WTC11 (cell line): Measurements from ENCODE around the gene NEDD9. TPM values are rescaled to one million over a fixed set of nuclear protein-coding genes. Genes with fewer than 3 reads are reported as not detected.

Experiments
- ATAC-seq: fragments of 200-7000 bp; cut with Tn5 transposase; 2 replicates; pipeline ENCODE4 v1.10.0; 2021; ENCODE audit warnings: mild to moderate bottlenecking, moderate library complexity
- CTCF ChIA-PET: fragments of 300-600 bp; sonication (Branson Sonifier 250); formaldehyde crosslinking; loops from one replicate; lab custom pipeline; 2021; ENCODE audit warnings: antibody characterized with exemption; lab: Charles Lee
- POLR2A ChIA-PET: fragments of 350-600 bp; sonication (Branson Sonifier 250); formaldehyde crosslinking; loops from one replicate; lab custom pipeline; 2021; ENCODE audit warnings: antibody characterized with exemption; lab: Charles Lee
- DNase-seq: peaks from one replicate; pipeline ENCODE4 v3.0.0; 2021; ENCODE audit warnings: low spot score
- H3K27ac Mint-ChIP-seq: 2 replicates; pipeline ENCODE4 v1.8.0; 2021; ENCODE audit warnings: mixed read lengths
- H3K27me3 Mint-ChIP-seq: 2 replicates; pipeline ENCODE4 v1.8.0; 2021; ENCODE audit warnings: low read depth, mild to moderate bottlenecking, moderate library complexity, mixed read lengths
- H3K36me3 Mint-ChIP-seq: 2 replicates; pipeline ENCODE4 v1.8.0; 2021; ENCODE audit warnings: mixed read lengths
- H3K4me1 Mint-ChIP-seq: 2 replicates; pipeline ENCODE4 v1.8.0; 2022; ENCODE audit warnings: mixed read lengths
- H3K4me3 Mint-ChIP-seq: 2 replicates; pipeline ENCODE4 v1.8.0; 2021; ENCODE audit warnings: mild to moderate bottlenecking, moderate library complexity, mixed read lengths
- H3K9me3 Mint-ChIP-seq: 2 replicates; pipeline ENCODE4 v1.8.0; 2021; ENCODE audit warnings: mixed read lengths
- AR ChIP-seq: fragments of 250-450 bp; sonication (Bioruptor Pico); IDR thresholded peaks from 2 replicates; pipeline ENCODE4 v1.9.0; 2021; ENCODE audit warnings: mild to moderate bottlenecking
- ATF6 ChIP-seq: sonication (generic); formaldehyde crosslinking; IDR thresholded peaks from 2 replicates; pipeline ENCODE4 v1.8.1; 2023; ENCODE audit warnings: mild to moderate bottlenecking, missing genetic modification reagents
- CREM ChIP-seq: sonication (generic); formaldehyde crosslinking; IDR thresholded peaks from 2 replicates; pipeline ENCODE4 v1.8.1; 2022; ENCODE audit warnings: mild to moderate bottlenecking, missing genetic modification reagents, moderate library complexity
- ELF4 ChIP-seq: sonication (generic); formaldehyde crosslinking; IDR thresholded peaks from 2 replicates; pipeline ENCODE4 v1.8.1; 2022; ENCODE audit warnings: low read depth, mild to moderate bottlenecking, moderate library complexity, missing genetic modification reagents
- ERG ChIP-seq: fragments of 250-450 bp; sonication (Bioruptor Pico); IDR thresholded peaks from 2 replicates; pipeline ENCODE4 v1.8.0; 2021; ENCODE audit warnings: mild to moderate bottlenecking
- HMGA2 ChIP-seq: fragments of 250-450 bp; sonication (Bioruptor Pico); IDR thresholded peaks from 2 replicates; pipeline ENCODE4 v1.4.0; 2021; ENCODE audit warnings: mild to moderate bottlenecking, moderate library complexity
- JUN ChIP-seq: sonication (generic); formaldehyde crosslinking; IDR thresholded peaks from 2 replicates; pipeline ENCODE4 v1.8.0; 2023; ENCODE audit warnings: mild to moderate bottlenecking, missing genetic modification reagents
- NFE2L1 ChIP-seq: sonication (generic); formaldehyde crosslinking; IDR thresholded peaks from 2 replicates; pipeline ENCODE4 v1.8.1; 2023; ENCODE audit warnings: missing genetic modification reagents
- ZNF219 ChIP-seq: sonication (generic); formaldehyde crosslinking; IDR thresholded peaks from 2 replicates; pipeline ENCODE4 v1.8.0; 2023; ENCODE audit warnings: missing genetic modification reagents, mild to moderate bottlenecking, borderline replicate concordance
- ZNF423 ChIP-seq: fragments of 250-450 bp; sonication (Bioruptor Pico); IDR thresholded peaks from 2 replicates; pipeline ENCODE4 v2.1.2; 2022; ENCODE audit warnings: mild to moderate bottlenecking, moderate library complexity
- ZNF512 ChIP-seq: sonication (generic); formaldehyde crosslinking; IDR thresholded peaks from 2 replicates; pipeline ENCODE4 v1.8.1; 2022; ENCODE audit warnings: missing genetic modification reagents, borderline replicate concordance
- ZNF532 ChIP-seq: fragments of 250-450 bp; sonication (Bioruptor Pico); IDR thresholded peaks from 2 replicates; pipeline ENCODE4 v1.9.0; 2021; ENCODE audit warnings: mild to moderate bottlenecking, borderline replicate concordance
- total RNA-seq: library from RNA; stranded (reverse); gene quantifications from 3 replicates; pipeline ENCODE4 v1.2.3, GENCODE V29; 2021

Gene NEDD9
- total RNA-seq, 1 experiment from 2014 or later, result 9.8 TPM

- POLR2A ChIA-PET, result no interaction called here
- CTCF ChIA-PET, result interaction anchor here (2.7 kb wide), 1 partner anchor 8 kb away, joined by 13 read pairs; no protein-coding TSS in a partner anchor
These were observed 17.6 kb upstream of the NEDD9 start for GRCh38 chr6:11250108-11250507.

More at GRCh38 chr6:11250108-11250507, 17.6 kb upstream of the NEDD9 start:
- TF ChIP-seq CREM (CRISPR knock-in tag), result no peak
- TF ChIP-seq ERG (CRISPR knock-in tag), result no peak
- TF ChIP-seq NFE2L1 (CRISPR knock-in tag), result no peak
- no peak for TF ChIP-seq AR
- TF ChIP-seq ZNF219, result no peak
- no peak for TF ChIP-seq JUN (CRISPR knock-in tag)
- TF ChIP-seq ATF6 (CRISPR knock-in tag), result no peak
- no peak for TF ChIP-seq ZNF512 (CRISPR knock-in tag)
- TF ChIP-seq ZNF532, result no peak
- TF ChIP-seq ZNF423 (CRISPR knock-in tag), result no peak
- TF ChIP-seq ELF4 (CRISPR knock-in tag), result no peak
- no peak for TF ChIP-seq HMGA2 (CRISPR knock-in tag)
- H3K4me3 Mint-ChIP-seq, result no peak overlapping the region
- no peak for ATAC-seq
- DNase-seq, result no peak
- peaks cover 9% of the 10 kb centered on the region for H3K4me1 Mint-ChIP-seq
- H3K27ac Mint-ChIP-seq, result no peak overlapping the region
- peaks cover 10% of the 10 kb centered on the region for H3K36me3 Mint-ChIP-seq
- no peaks in the 10 kb centered on the region for H3K27me3 Mint-ChIP-seq
- H3K9me3 Mint-ChIP-seq, result peaks cover 13% of the 10 kb centered on the region
